ENCODE results near the gene C11orf21.

GRCh38 chr11:2301631-2302305, at the start of gene C11orf21, which contains the start of gene TSPAN32:
- TF ChIP-seq POLR2AphosphoS5 (IDR thresholded peaks at IDR 0.05; ENCODE audit: low read length) (no peak), GABPA (IDR thresholded peaks at IDR 0.05; ENCODE audit: low read depth) (no peak), POLR2AphosphoS2 (IDR thresholded peaks at IDR 0.05; ENCODE audit: low read depth, low read length) (no peak), CBFB (IDR thresholded peaks at IDR 0.05; ENCODE audit: low read depth) (no peak)
